GM21390 (cell line): ENCODE measurements around the gene GTF2A1L.

ENCODE experiments used
- ATAC-seq: cut with Tn5 transposase; IDR thresholded peaks from one replicate; pipeline ENCODE4 v1.9.1; 2021; ENCODE audit not compliant: unreplicated experiment

The GTF2A1L gene

DNA sequence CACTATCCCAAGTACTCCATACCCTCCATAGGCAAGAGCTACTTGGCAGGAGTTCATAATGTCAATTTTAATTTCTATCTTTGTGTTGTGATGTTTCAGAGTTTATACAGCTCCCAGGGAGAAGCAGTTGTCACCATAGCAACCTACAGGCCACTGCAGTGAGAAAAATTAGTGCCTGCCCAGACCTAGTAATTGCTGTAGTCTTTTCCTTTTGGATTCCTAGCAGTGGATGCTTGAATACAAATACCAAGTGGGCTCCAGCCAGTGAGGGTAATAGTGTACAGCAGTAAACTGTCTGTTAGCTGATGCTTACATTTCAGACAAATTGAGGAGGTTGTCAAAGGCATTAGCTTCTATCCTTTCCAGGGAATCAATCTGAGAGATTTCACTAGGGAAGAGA, 111.2 kb downstream of the GTF2A1L start:
- no peak for ATAC-seq
